Epidermal melanocyte (primary cell): ENCODE results near the gene CAMK2G.
"Not testable (repeated sequence)": the region's sequence is repeated elsewhere in the genome, so short reads cannot be mapped to it uniquely, and the experiment has no call there.

ENCODE experiments used
- DNase-seq: peaks from one replicate; pipeline ENCODE4 v3.0.0; 2011; ENCODE audit warnings: low spot score; ENCODE audit not compliant: insufficient read length

The CAMK2G gene

GRCh38 chr10:73796035-73796434, 78.3 kb downstream of the CAMK2G start:
- DNase-seq: not testable (repeated sequence)

GRCh38 chr10:73795491-73795890, 78.9 kb downstream of the CAMK2G start:
- not testable (repeated sequence) for DNase-seq

- DNase-seq: no peak
These were observed 80.9 kb downstream of the CAMK2G start for GRCh38 chr10:73793456-73793855.

- no peak for DNase-seq
These were observed 82.4 kb downstream of the CAMK2G start for GRCh38 chr10:73791871-73792400.

- DNase-seq: no peak
These were observed 83.3 kb downstream of the CAMK2G start for GRCh38 chr10:73790886-73791625.

- DNase-seq: no peak
These were observed 84.7 kb downstream of the CAMK2G start for GRCh38 chr10:73789659-73790055.

- peak; percentile 81 for DNase-seq
These were observed 85.3 kb downstream of the CAMK2G start for GRCh38 chr10:73788864-73789658.

- not testable (repeated sequence) for DNase-seq
These were observed 87.1 kb downstream of the CAMK2G start for GRCh38 chr10:73787031-73787800.

- DNase-seq: no peak
These were observed 87.9 kb downstream of the CAMK2G start for GRCh38 chr10:73786512-73786885.

- no peak for DNase-seq
These were observed 88.4 kb downstream of the CAMK2G start for GRCh38 chr10:73785721-73786511.

- DNase-seq: peak; percentile 98
These were observed 89.1 kb downstream of the CAMK2G start, which contains the start of gene ZSWIM8 for GRCh38 chr10:73785211-73785720. Gene ZSWIM8, plus strand, starts transcription at chr10:73785606. Its CDS starts 273 bp downstream, at chr10:73785879.

GRCh38 chr10:73782749-73783085, 91.6 kb downstream of the CAMK2G start:
- no peak for DNase-seq

GRCh38 chr10:73781879-73782748, 92.2 kb downstream of the CAMK2G start, which contains the start of gene CHCHD1:
Gene CHCHD1, plus strand, starts transcription at chr10:73782048. Its CDS starts 28 bp downstream, at chr10:73782076.
- peak; percentile 86 for DNase-seq

- no peak for DNase-seq
These were observed 92.8 kb downstream of the CAMK2G start for GRCh38 chr10:73781548-73781878.

GRCh38 chr10:73780966-73781365, 93.4 kb downstream of the CAMK2G start:
- DNase-seq: no peak

GRCh38 chr10:73780301-73780700, 94.1 kb downstream of the CAMK2G start:
- DNase-seq: no peak

- DNase-seq: no peak
These were observed 94.7 kb downstream of the CAMK2G start for GRCh38 chr10:73779539-73780197.

GRCh38 chr10:73779018-73779417, 95.3 kb downstream of the CAMK2G start:
- DNase-seq: no peak

- DNase-seq: no peak
These were observed 99.7 kb downstream of the CAMK2G start for GRCh38 chr10:73774637-73775036.
